Measurements from ENCODE around the gene KCNQ5. TPM values are rescaled to one million over a fixed set of nuclear protein-coding genes. Genes with fewer than 3 reads are reported as not detected.

The KCNQ5 gene
- total RNA-seq, 1 experiment from 2014 or later = not detected

- CTCF ChIA-PET = interaction anchor here (0.9 to 1.2 kb wide), 3 partner anchors 9 to 177 kb away, joined by 3 to 4 read pairs (median 4); no protein-coding TSS in a partner anchor
- H4K20me1 ChIP-seq (ENCODE audit: insufficient read depth) = no peaks in the 10 kb centered on the region
- intact Hi-C loops (cut with micrococcal nuclease) = no loop called here
- no peak overlapping the region for H3K27ac ChIP-seq (ENCODE audit: low read depth, low read length)
- BruUV-seq (replicated peaks) = no TSS peak
- no peak overlapping the region for H2AFZ ChIP-seq (ENCODE audit: low read depth, low read length, poor library complexity, severe bottlenecking)
- H3K79me2 ChIP-seq (ENCODE audit: insufficient read depth, low read length) = no peaks in the 10 kb centered on the region
- ATAC-seq (no peak), DNase-seq (ENCODE audit: low read depth, low spot score) (no peak)
- H3K4me1 ChIP-seq (ENCODE audit: control insufficient read depth in 1 of 2, insufficient read depth in 2 of 2, low read length in 2 of 2) = no peaks in the 10 kb centered on the region
- TF ChIP-seq SIN3A (IDR thresholded peaks at IDR 0.05; ENCODE audit: low read depth) = no peak
- TF ChIP-seq MAX (IDR thresholded peaks at IDR 0.05) = no peak
- no peak for TF ChIP-seq ATF3 (IDR thresholded peaks at IDR 0.05)
- no peak for TF ChIP-seq SP1 (IDR thresholded peaks at IDR 0.05; ENCODE audit: low read depth)
- TF ChIP-seq RAD21 (IDR thresholded peaks at IDR 0.05; ENCODE audit: low read depth) = no peak
- TF ChIP-seq CTCF (IDR thresholded peaks at IDR 0.05 in 2 of 3, conservative IDR thresholded peaks at IDR 0.05 in 1 of 3; ENCODE audit: borderline replicate concordance in 1 of 3, insufficient read depth in 1 of 3, low read depth in 2 of 3, low read length in 2 of 3) = no peak
- no peak for TF ChIP-seq POLR2AphosphoS5 (IDR thresholded peaks at IDR 0.05; ENCODE audit: low read depth, low read length)
- no peak for TF ChIP-seq EZH2phosphoT487 (IDR thresholded peaks at IDR 0.05; ENCODE audit: borderline replicate concordance)
- TF ChIP-seq REST (IDR thresholded peaks at IDR 0.05; ENCODE audit: low read depth) = no peak
- no peak for TF ChIP-seq EZH2 (IDR thresholded peaks at IDR 0.05)
- TF ChIP-seq ELF1 (IDR thresholded peaks at IDR 0.05; ENCODE audit: borderline replicate concordance, low read depth) = no peak
- TF ChIP-seq POLR2A (IDR thresholded peaks at IDR 0.05; ENCODE audit: borderline replicate concordance, extremely low read depth, insufficient read depth, insufficient read length) = no peak
- no peak for TF ChIP-seq TCF7L2 (IDR thresholded peaks at IDR 0.05; ENCODE audit: borderline replicate concordance, extremely low read depth, insufficient read depth, insufficient read length)
- TF ChIP-seq ZBTB33 (IDR thresholded peaks at IDR 0.05; ENCODE audit: extremely low read depth, insufficient replicate concordance, low read length) = no peak
- no peak for TF ChIP-seq CEBPB (IDR thresholded peaks at IDR 0.05; ENCODE audit: low read depth)
- TF ChIP-seq EGR1 (IDR thresholded peaks at IDR 0.05; ENCODE audit: low read depth) = no peak
- no peak for TF ChIP-seq JUND (IDR thresholded peaks at IDR 0.05)
- no peak for TF ChIP-seq FOSL1 (IDR thresholded peaks at IDR 0.05; ENCODE audit: low read depth)
- POLR2A ChIA-PET = no interaction called here
- no peak overlapping the region for H3K4me2 ChIP-seq (ENCODE audit: low read length)
- H3K27me3 ChIP-seq (ENCODE audit: insufficient read depth, low read length) = peaks cover 41% of the 10 kb centered on the region
- no peak overlapping the region for H3K4me3 ChIP-seq (replicated peaks in 1 of 2; ENCODE audit: low read depth in 1 of 2, low read length in 2 of 2)
- no peak overlapping the region for H3K9ac ChIP-seq (ENCODE audit: low read length)
- no peaks in the 10 kb centered on the region for H3K36me3 ChIP-seq (ENCODE audit: control insufficient read depth in 1 of 2, insufficient read depth in 2 of 2, low read length in 2 of 2)
- H3K9me3 ChIP-seq (ENCODE audit: control insufficient read depth in 1 of 2, insufficient read depth in 1 of 2, low read depth in 1 of 2, low read length in 2 of 2) = no peaks in the 10 kb centered on the region
- RAD21 ChIA-PET (ENCODE audit: low non-redundant PET in 1 of 2, low total read pairs in 2 of 2, uncharacterized antibody in 2 of 2, unreplicated experiment in 2 of 2) = no interaction called here
- no peaks in the 10 kb centered on the region for H3K9me2 ChIP-seq (ENCODE audit: insufficient read depth)
Observed at GRCh38 chr6:72589096-72589495, 32.8 kb upstream of the KCNQ5 start.

Data from HCT116 (cell line).